Measurements from ENCODE around the gene MYLK4.

MYLK4 gene

GRCh38 chr6:2655844-2656433 is 94.8 kb downstream of the MYLK4 start:
- DNase-seq: no peak

GRCh38 chr6:2653369-2654032 is 97.2 kb downstream of the MYLK4 start:
- DNase-seq: no peak

- DNase-seq: no peak
Observed at GRCh38 chr6:2652611-2653010, 98.1 kb downstream of the MYLK4 start.

GRCh38 chr6:2651961-2652360 is 98.8 kb downstream of the MYLK4 start:
- no peak for DNase-seq

GRCh38 chr6:2651536-2651935 is 99.2 kb downstream of the MYLK4 start:
- DNase-seq: no peak

GRCh38 chr6:2646346-2646745 is 104.4 kb downstream of the MYLK4 start:
- no peak for DNase-seq

- DNase-seq: no peak
Observed at GRCh38 chr6:2643935-2644539, 106.7 kb downstream of the MYLK4 start.

GRCh38 chr6:2643130-2643529 is 107.6 kb downstream of the MYLK4 start:
- DNase-seq: no peak

GRCh38 chr6:2641044-2641725 is 109.5 kb downstream of the MYLK4 start:
- no peak for DNase-seq

- DNase-seq: no peak
Observed at GRCh38 chr6:2640551-2640950, 110.2 kb downstream of the MYLK4 start.

- DNase-seq: no peak
Observed at GRCh38 chr6:2639896-2640295, 110.8 kb downstream of the MYLK4 start.

- DNase-seq: no peak
Observed at GRCh38 chr6:2639167-2639566, 111.6 kb downstream of the MYLK4 start.

GRCh38 chr6:2636672-2637071 is 114.0 kb downstream of the MYLK4 start:
- DNase-seq: no peak

GRCh38 chr6:2635911-2636310 is 114.8 kb downstream of the MYLK4 start:
- no peak for DNase-seq

- DNase-seq: peak; percentile 77
Observed at GRCh38 chr6:2634139-2634964, 116.4 kb downstream of the MYLK4 start.

- no peak for DNase-seq
Observed at GRCh38 chr6:2633736-2634135, 117.0 kb downstream of the MYLK4 start.

- no peak for DNase-seq
Observed at GRCh38 chr6:2632976-2633584, 117.6 kb downstream of the MYLK4 start.

GRCh38 chr6:2632368-2632767 is 118.4 kb downstream of the MYLK4 start:
- no peak for DNase-seq

- DNase-seq: no peak
Observed at GRCh38 chr6:2630891-2631571, 119.7 kb downstream of the MYLK4 start.

- DNase-seq: no peak
Observed at GRCh38 chr6:2630359-2630758, 120.4 kb downstream of the MYLK4 start.

- no peak for DNase-seq
Observed at GRCh38 chr6:2626401-2626800, 124.3 kb downstream of the MYLK4 start.

- DNase-seq: no peak
Observed at GRCh38 chr6:2625581-2625980, 125.1 kb downstream of the MYLK4 start.
